Gastrocnemius medialis (tissue), 4 donors: Measurements from ENCODE around the gene CCDC63. TPM values are rescaled to one million over a fixed set of nuclear protein-coding genes. Genes with fewer than 3 reads are reported as not detected.

Experiments
- ATAC-seq, 2 donors: fragments of 150-250 bp; one replicate each; pipeline ENCODE4 v1.9.1; 2016
- DNase-seq, 2 donors: peaks; one replicate each; pipeline ENCODE4 v3.0.0-alpha.2; 2019
- H3K27ac ChIP-seq, 4 donors: fragments of 200-600 bp; sonication (generic); 1 replicate in 1 of 4; 2 replicates in 3 of 4; pipeline ENCODE4 v1.5.1; 2016 to 2018; ENCODE audit warnings: mild to moderate bottlenecking in 2 of 4, moderate library complexity in 1 of 4
- H3K27me3 ChIP-seq, 3 donors: fragments of 200-600 bp; sonication (generic) in 2 of 3; 1 replicate in 1 of 3; 2 replicates in 2 of 3; pipeline versions ENCODE4 v1.5.1 to v1.6.0; 2016 to 2019; ENCODE audit warnings: mild to moderate bottlenecking in 1 of 3, moderate library complexity in 1 of 3
- H3K36me3 ChIP-seq, 2 donors: fragments of 200-600 bp; sonication (generic) in 1 of 2; one replicate each; pipeline ENCODE4 v1.5.1; 2017 to 2018
- H3K4me1 ChIP-seq, 2 donors: fragments of 200-600 bp; sonication (generic) in 1 of 2; one replicate each; pipeline ENCODE4 v1.5.1; 2016 to 2017; ENCODE audit warnings: mild to moderate bottlenecking in 2 of 2
- H3K4me3 ChIP-seq, 4 donors: fragments of 200-600 bp; sonication (generic) in 3 of 4; 1 replicate in 1 of 4; 2 replicates in 3 of 4; pipeline ENCODE4 v1.5.1; 2016 to 2019; ENCODE audit warnings: mild to moderate bottlenecking in 2 of 4
- H3K9me3 ChIP-seq, 3 donors: fragments of 200-600 bp; sonication (generic) in 2 of 3; 1 replicate in 1 of 3; 2 replicates in 2 of 3; pipeline ENCODE4 v1.5.1; 2016 to 2019
- POLR2A ChIP-seq, 2 donors: fragments of 450-650 bp; IDR thresholded peaks; one replicate each; pipeline ENCODE4 v1.6.1; 2017; ENCODE audit warnings: antibody characterized with exemption in 2 of 2, mild to moderate bottlenecking in 2 of 2, moderate library complexity in 2 of 2
- in situ Hi-C, 4 donors: fragments of 200-750 bp; cut with MboI; loops; one replicate each; pipeline versions ENCODE4 v1.15.0 to v1.8.0; 2017; ENCODE audit warnings: low sequenced_read_pairs in 4 of 4
- intact Hi-C: fragments of 100-400 bp; cut with DNase I; formaldehyde crosslinking; loops from one replicate; pipeline ENCODE4 v1.15.1; 2023; ENCODE audit warnings: low total_unique reads
- total RNA-seq, 4 donors: library from RNA; depleted of rRNA; stranded (reverse); fragments of >200 nt; gene quantifications; one replicate each; pipeline versions ENCODE4 v1.1.0 to v1.2.3, GENCODE V29; 2016
- TF ChIP-seq, protein P1 (sequence below), 5 experiments: fragments of 450-650 bp in 3 of 5; fragments of 200-600 bp in 2 of 5; sonication (generic) in 2 of 5; IDR thresholded peaks in 4 of 5; conservative IDR thresholded peaks in 1 of 5; 1 replicate in 4 of 5; 2 replicates in 1 of 5; pipeline ENCODE4 v1.5.1; 2016 to 2019; ENCODE audit warnings: antibody characterized with exemption in 5 of 5, mild to moderate bottlenecking in 3 of 5, moderate library complexity in 3 of 5

Gene CCDC63
- total RNA-seq, 4 donors from 2014 or later, result not detected

DNA sequence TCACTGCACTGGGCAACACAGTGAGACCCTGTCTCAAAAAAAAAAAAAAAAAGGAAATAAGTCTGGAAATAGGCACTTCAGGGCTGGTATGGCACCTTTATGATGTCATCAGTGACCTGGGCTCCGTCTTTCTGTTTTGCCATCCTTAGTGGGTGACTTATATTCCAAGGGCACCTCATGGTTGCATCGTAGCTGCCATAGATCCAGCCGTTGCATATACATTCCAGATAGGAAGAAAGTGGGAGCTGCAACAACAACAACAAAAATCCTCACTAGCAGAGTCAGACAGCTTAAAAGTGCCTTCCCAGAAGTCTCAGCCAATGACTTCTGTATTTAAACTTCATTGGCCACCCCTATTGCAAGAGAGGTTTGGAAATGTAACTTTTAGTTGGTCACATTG lies 47.2 kb downstream of the CCDC63 start:
- Histone ChIP-seq H3K36me3 (no peaks in the 10 kb centered on the region), H3K4me1 (peaks cover 0 to 6% of the 10 kb centered on the region in 2 donors), H3K27me3 (no peaks in the 10 kb centered on the region), H3K9me3 (no peaks in the 10 kb centered on the region), H3K27ac (no peak overlapping the region), H3K4me3 (no peak overlapping the region)
- in situ Hi-C loops, result loop anchor here in 3 of 4 donors (10.0 to 25.0 kb wide), 3 partner anchors 407 to 421 kb away; no protein-coding TSS in a partner anchor
- intact Hi-C loops, result loop anchor here (2.0 to 10.0 kb wide), 5 partner anchors 43 to 419 kb away; partner anchors contain the start of genes CUX2 and PPP1CC
- DNase-seq (no peak), ATAC-seq (no peak)
- TF ChIP-seq, protein P1, sequence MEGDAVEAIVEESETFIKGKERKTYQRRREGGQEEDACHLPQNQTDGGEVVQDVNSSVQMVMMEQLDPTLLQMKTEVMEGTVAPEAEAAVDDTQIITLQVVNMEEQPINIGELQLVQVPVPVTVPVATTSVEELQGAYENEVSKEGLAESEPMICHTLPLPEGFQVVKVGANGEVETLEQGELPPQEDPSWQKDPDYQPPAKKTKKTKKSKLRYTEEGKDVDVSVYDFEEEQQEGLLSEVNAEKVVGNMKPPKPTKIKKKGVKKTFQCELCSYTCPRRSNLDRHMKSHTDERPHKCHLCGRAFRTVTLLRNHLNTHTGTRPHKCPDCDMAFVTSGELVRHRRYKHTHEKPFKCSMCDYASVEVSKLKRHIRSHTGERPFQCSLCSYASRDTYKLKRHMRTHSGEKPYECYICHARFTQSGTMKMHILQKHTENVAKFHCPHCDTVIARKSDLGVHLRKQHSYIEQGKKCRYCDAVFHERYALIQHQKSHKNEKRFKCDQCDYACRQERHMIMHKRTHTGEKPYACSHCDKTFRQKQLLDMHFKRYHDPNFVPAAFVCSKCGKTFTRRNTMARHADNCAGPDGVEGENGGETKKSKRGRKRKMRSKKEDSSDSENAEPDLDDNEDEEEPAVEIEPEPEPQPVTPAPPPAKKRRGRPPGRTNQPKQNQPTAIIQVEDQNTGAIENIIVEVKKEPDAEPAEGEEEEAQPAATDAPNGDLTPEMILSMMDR (IDR thresholded peaks at IDR 0.05 in 4 of 5, conservative IDR thresholded peaks at IDR 0.05 in 1 of 5), result no peak
- TF ChIP-seq POLR2A (IDR thresholded peaks at IDR 0.05), result no peak

GRCh38 chr12:110896559-110896958 lies 49.8 kb downstream of the CCDC63 start:
- no peaks in the 10 kb centered on the region for H3K36me3 ChIP-seq
- intact Hi-C loops, result loop anchor here (10.0 kb wide), 1 partner anchor 138 kb away; the partner anchor contains the start of gene CUX2
- in situ Hi-C loops, result loop anchor here in 3 of 4 donors (10.0 to 25.0 kb wide), 3 partner anchors 409 to 418 kb away; no protein-coding TSS in a partner anchor
- H3K27me3 ChIP-seq, result no peaks in the 10 kb centered on the region
- H3K4me1 ChIP-seq, result peaks cover 0 to 6% of the 10 kb centered on the region in 2 donors
- ATAC-seq (no peak), DNase-seq (no peak)
- H3K4me3 ChIP-seq, result no peak overlapping the region
- no peak overlapping the region for H3K27ac ChIP-seq
- TF ChIP-seq, protein P1 (IDR thresholded peaks at IDR 0.05 in 4 of 5, conservative IDR thresholded peaks at IDR 0.05 in 1 of 5), result no peak
- TF ChIP-seq POLR2A (IDR thresholded peaks at IDR 0.05), result no peak
- no peaks in the 10 kb centered on the region for H3K9me3 ChIP-seq

DNA sequence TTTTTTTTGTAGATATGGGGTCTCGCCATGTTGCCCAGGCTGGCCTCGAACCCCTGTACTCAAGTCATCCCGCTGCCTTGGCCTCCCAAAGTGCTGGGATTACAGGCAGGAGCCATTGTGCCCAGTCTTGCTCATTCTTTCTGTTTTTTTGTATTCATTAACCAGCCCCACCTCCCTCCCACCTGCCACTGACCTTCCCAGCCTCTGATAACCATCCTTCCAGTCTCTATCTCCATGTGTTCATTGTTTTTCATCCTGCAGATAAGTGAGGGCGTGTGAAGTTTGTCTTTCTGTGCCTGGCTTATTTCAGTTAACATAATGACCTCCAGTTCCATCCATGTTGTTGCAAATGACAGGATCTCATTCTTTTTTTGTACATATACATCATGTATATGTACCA lies 54.6 kb downstream of the CCDC63 start:
- DNase-seq (no peak), ATAC-seq (no peak)
- Histone ChIP-seq H3K27me3 (no peaks in the 10 kb centered on the region), H3K4me3 (no peak overlapping the region), H3K9me3 (no peaks in the 10 kb centered on the region), H3K27ac (no peak overlapping the region), H3K36me3 (no peaks in the 10 kb centered on the region), H3K4me1 (no peaks in the 10 kb centered on the region)
- in situ Hi-C loops (no loop called here), intact Hi-C loops (no loop called here)
- TF ChIP-seq POLR2A (IDR thresholded peaks at IDR 0.05), result no peak
- TF ChIP-seq, protein P1 (IDR thresholded peaks at IDR 0.05 in 4 of 5, conservative IDR thresholded peaks at IDR 0.05 in 1 of 5), result no peak

GRCh38 chr12:110903511-110903910 lies 56.7 kb downstream of the CCDC63 start:
- Histone ChIP-seq H3K4me1 (peaks cover 0 to 8% of the 10 kb centered on the region in 2 donors), H3K27ac (no peak overlapping the region), H3K4me3 (no peak overlapping the region), H3K36me3 (no peaks in the 10 kb centered on the region), H3K9me3 (no peaks in the 10 kb centered on the region), H3K27me3 (no peaks in the 10 kb centered on the region)
- in situ Hi-C loops, result no loop called here
- intact Hi-C loops, result no loop called here
- DNase-seq (no peak), ATAC-seq (no peak)
- TF ChIP-seq, protein P1 (IDR thresholded peaks at IDR 0.05 in 4 of 5, conservative IDR thresholded peaks at IDR 0.05 in 1 of 5), result no peak
- no peak for TF ChIP-seq POLR2A (IDR thresholded peaks at IDR 0.05)

DNA sequence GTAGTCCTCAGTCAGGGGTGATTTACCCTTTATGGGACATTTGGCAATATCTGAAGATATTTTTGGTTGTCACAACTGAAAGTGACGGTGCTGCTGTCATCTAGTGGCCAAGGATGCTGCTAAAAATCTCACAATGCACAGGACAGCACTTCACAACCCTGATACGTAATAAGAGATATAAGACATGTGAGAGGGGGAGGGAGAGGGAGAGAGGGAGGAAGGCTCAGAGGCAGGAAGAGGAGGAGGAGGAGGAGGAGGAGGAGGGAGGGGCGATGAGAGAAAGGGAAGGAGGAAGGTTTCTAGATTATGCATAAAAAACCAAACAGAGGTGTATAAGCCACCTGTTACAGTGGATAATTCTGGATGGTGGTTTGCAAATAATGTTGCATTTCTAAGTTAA lies 59.3 kb downstream of the CCDC63 start:
- Histone ChIP-seq H3K36me3 (no peaks in the 10 kb centered on the region), H3K27me3 (no peaks in the 10 kb centered on the region), H3K4me1 (peaks cover 0 to 8% of the 10 kb centered on the region in 2 donors), H3K4me3 (no peak overlapping the region), H3K27ac (no peak overlapping the region), H3K9me3 (no peaks in the 10 kb centered on the region)
- intact Hi-C loops, result no loop called here
- in situ Hi-C loops, result no loop called here
- ATAC-seq (no peak), DNase-seq (no peak)
- TF ChIP-seq, protein P1 (IDR thresholded peaks at IDR 0.05 in 4 of 5, conservative IDR thresholded peaks at IDR 0.05 in 1 of 5), result no peak
- no peak for TF ChIP-seq POLR2A (IDR thresholded peaks at IDR 0.05)
